NCI-H2081 (cell line): ENCODE results near the gene FAM151A.
A peak's percentile ranks its signal among the peaks of the same experiment; 100 is the strongest.

ENCODE experiments used
- DNase-seq, 2 experiments: peaks; one replicate each; lab custom pipeline; 2025; lab: John Stamatoyannopoulos, UW

The FAM151A gene

DNA sequence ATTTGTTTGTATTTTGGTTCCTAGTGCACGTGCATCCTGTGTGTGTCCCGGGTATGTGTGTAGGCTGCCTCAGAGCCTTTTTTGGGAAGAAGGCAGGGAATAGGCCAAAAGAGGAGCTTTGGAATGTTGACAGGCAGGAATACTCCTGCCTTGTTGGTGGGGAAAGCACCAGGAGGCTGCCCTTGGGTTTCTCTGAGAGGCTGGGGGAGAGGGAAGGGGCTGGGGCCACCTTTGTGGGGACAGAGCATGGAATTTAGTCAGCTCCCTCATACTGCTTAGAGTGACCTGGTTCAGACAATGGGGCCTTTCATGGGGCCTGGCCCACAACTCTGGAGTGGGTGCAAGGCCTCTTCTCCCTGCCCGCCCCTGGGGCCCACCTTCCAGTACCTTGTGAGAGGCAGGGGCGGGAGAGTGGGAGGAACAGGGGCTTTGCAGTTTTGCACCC lies 44.0 kb downstream of the FAM151A start:
- no peak for DNase-seq

DNA sequence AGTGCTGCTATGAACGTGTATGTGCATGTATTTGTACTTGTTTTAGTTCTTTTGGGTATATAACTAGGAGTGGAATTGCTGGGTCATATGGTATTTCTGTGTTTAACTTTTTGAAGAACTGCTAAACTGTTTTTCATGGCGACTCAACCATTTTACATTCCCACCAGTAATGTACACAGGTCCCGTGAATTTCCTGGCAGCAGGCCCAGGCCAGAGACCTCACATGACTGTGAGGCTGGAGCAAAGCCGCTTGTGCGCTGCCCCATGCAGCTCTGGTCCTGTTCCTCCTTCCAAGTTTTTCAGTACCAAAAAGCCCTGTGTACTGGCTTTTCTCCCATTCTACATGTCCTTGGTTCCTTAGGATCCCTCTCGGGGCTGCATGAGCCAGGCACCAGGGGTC lies 45.7 kb downstream of the FAM151A start:
- DNase-seq, result peak in 1 of 2 experiments; percentile 12

DNA sequence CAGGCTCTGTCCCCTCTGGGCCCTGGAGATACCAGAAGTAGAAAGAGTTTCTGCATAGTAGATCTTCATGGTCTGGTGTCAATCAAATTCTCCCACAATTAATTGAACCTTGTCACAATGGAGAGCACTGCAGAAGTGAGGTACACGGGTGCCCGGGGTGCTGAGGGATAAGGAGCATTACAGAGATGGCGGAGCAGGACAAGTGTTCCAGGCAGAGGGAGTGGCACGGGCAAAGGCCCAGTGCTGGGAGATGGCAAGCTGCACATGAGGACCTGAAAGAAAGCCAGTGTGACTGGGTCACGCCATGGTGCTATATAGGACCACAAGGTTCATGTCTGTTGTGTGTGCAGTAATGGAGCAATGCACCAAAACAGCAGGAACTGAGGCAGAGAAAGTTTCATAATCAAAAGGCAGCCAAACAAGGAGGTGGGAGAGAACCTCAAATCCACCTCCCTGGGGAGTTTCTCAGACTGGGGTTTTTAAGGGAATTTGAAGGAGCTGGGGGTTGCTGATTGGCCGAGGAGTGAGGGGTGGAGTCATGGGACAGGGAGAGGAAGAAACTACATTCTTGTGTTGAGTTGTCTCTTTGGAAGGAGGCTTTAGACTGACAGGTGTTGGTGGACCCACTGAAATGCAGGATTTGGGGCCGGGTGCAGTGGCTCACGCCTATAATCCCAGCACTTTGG lies 47.6 kb downstream of the FAM151A start:
- no peak for DNase-seq

DNA sequence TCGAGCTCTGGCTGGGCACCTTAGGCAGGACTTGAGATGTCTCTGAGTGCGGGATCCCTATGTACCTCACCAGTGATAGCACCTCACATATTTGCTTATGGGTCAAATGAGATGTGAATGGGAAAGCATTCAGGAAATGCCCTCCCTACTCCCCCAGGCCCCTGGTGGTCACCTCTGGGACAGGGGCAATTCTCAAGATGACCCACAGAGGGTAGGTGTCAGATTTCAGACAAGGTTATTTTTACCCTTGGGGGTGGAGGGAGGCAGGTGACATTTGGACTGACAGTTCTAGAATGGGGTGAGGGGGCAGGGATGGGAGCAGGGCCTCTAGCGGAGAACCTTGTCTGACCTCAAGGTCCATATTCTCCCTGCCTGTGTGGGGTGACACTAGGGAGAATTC lies 48.2 kb downstream of the FAM151A start:
- DNase-seq, result no peak

DNA sequence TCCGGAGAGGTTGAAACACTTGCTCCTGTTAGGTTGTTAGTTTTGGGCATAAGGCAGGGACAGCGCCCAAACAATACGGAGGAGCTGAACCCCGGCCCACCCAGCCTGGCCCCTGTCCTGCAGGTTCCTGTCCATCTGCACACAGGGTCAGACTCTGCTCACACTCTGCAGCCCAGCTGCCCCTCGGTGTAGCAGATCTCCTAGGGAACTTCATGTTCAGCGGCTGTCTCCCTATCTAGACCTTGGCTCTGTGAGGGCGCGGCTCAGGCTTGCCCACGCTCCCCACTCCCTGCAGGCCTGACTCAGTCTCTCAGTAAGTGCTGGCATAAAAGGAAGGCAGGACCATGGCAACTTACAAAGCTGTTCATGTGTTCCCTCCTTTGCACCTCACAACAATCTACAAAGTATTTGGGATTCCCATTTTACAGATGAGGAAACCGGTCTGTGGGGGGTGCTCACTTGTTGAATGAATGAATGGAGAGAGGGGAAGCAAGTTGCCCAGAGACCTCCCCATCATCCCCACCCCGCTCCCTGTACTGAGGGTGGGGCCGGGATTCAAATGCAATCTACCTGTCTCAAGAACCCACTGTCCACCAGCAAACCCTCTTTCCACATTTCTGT lies 49.1 kb downstream of the FAM151A start:
- no peak for DNase-seq

DNA sequence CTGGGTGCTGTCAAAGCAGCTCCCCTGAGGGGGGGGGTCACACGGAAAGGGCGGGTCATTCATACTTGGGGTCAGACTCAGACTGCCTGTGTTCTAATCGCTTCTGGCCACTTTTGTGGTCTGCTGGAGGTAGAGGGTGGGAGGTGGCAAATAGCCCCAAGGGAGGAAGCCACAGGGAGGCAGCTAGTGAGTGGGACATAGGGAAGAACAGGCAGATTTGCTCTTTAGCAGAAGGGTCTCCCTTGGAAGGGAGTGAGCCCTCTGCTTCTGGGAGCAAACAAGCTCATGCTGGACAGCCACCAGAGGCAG lies 50.8 kb downstream of the FAM151A start:
- no peak for DNase-seq

DNA sequence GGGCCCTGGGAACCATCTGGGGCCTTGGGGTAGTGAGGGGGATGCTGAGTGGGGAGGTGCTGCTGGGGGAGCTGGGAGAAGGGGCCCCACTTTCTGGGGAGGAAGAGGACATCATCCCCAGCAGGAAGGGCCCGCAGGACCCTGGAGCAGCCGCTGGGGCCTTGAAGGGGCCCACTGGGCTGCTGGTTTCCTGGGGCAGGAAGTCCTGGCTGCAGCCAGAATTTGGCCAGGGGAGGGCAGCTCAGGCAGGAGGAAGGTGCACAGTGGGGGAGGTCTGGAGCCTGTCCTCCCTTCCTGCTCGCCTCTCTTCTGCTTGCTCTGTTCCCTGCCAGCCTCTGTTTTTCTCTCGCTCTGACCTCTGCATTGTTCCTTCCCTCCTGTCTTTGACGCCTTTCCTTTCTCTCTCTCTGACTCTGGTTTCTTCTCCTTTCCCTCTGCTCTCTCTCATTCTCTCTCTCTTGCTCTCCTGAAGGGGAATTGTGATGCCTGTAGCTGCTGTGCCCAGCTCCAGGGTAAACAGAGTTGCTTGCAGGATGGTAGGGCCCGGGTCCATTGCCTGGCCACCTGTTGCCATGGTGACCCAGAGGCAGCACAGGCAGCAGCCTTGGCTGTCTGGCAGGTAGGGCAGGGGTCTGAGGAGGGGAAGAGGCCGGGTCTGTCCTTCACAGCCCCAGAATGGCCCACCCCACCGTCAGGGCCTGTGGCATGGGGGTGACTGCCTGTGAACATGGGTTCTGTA lies 51.4 kb downstream of the FAM151A start:
- DNase-seq, result no peak

DNA sequence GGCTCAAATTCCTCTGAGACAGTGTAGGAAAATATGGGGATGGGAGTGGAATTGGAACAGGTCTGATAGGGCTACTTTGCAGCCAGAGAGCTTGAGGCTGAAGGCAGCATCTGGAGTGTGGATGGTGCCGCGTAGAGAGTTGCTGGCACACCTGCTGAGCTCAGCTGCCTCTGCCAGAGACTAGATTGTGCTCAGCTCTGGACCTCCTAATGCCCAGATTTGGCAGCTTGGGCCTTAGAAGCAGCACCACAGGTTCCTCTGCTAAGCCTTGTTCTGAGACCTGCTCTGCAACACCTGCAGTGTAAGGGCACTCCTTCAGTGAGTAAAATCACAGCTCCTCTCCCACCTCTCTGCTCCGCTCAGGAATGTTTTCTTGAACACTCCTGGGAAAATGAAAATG lies 52.0 kb downstream of the FAM151A start:
- no peak for DNase-seq

DNA sequence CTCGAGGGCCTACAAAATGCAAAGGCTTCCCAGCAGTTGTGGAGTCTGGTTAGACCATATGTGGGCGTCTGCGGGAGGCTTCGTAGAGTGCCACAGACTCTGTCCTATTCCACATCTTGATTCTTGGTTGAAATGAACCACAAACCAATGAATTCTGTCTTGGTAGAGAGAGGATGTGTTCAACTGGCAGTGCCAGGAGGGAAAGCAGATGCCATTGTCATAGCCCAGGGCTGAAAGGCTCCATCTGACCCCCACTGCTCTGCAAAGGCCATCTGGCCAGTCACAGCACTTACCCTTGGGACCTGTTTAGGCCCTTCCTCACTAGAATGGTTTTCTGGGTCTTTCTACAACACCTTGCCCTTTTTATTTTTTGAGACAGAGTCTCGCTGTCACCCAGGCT lies 53.2 kb downstream of the FAM151A start:
- DNase-seq, result no peak

DNA sequence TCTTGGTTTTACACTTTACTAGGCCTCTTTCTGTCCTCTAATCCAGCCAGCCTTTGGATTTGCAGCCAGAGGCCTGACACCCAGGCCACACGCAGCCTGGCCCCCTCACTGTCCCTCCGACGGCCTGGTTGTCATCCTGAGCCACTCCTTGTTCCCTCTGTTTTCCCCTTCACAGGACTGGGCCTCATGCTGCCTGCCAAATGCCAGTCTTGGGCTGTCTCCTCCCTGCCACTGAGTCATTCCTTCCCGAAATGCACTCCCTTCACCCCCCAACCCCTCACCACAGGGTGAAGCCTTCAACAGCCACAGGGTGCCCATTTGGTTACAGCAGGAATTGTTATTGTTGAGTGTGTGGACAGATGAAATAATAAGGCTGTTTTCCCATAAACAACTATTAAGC lies 54.0 kb downstream of the FAM151A start:
- no peak for DNase-seq

DNA sequence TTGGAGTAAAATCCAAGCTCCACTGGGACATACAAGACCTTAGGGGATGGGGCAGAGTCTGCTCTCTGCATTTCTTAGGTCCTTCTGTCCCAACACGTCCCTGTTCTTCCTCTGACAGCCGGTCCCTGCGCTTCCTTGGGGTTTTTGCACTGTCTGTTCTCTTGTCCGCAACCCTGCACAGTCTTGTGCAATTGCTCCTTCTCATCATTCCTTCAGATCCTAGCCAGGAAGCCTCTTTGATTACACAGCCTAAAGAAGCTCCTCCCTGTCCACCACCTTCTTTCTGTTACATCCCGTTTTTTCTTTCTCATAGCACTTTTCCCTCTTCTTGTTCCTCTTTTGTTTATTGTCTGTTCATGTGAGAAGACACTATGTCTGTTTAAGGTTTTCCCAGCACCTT lies 55.4 kb downstream of the FAM151A start:
- no peak for DNase-seq

DNA sequence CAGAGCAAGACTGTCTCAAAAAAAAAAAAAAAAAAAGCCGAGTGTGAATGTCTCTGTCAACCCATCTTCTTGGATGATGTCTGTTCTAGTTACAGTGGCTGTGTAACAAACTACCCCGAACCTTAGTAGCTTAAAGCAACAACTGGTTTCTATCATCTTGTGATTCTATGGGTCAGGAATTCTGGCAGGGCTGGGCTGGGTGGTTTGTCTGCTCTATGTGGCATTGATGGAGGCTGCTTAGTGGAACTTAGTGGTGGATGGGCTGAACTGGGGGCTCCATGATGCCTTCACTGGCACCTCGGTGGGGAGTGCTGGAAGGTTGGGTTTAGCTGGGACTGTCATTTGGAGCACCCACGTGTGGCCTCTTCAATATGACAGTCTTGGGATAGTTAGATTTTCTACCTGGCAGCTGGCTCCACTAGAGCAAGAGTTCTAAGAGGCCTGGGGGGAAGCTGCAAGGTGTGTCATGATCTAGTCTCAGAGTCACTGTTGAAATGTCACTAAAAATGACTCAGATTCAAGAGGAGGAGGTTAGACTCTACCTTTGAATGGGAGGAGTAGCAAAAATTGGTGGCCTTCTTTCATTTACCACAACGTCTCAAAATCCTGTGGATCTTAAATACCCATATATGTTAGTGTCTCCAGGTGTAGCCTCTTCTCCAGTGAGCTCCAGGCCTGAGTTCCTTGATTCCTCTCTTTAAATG lies 56.7 kb downstream of the FAM151A start:
- DNase-seq, result no peak

DNA sequence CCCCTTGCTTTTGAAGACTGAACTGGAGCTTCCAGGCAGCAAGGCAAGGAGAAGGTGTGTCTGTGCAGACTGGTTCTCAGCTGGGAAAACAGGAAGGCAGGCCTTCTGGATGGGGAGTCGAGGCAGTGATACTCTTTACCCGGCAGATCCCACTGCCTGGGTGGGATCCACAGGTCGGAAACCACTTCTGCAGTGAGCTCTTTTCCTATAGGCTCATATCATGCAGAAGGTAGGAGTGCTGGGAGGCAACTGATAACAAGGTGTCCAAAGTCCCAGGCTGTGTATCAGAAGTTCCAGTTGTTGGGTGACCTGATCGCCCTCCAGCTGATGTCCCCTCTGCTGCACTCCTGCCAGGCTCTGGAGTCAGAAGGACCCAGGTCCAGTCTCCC lies 58.2 kb downstream of the FAM151A start:
- DNase-seq, result no peak

DNA sequence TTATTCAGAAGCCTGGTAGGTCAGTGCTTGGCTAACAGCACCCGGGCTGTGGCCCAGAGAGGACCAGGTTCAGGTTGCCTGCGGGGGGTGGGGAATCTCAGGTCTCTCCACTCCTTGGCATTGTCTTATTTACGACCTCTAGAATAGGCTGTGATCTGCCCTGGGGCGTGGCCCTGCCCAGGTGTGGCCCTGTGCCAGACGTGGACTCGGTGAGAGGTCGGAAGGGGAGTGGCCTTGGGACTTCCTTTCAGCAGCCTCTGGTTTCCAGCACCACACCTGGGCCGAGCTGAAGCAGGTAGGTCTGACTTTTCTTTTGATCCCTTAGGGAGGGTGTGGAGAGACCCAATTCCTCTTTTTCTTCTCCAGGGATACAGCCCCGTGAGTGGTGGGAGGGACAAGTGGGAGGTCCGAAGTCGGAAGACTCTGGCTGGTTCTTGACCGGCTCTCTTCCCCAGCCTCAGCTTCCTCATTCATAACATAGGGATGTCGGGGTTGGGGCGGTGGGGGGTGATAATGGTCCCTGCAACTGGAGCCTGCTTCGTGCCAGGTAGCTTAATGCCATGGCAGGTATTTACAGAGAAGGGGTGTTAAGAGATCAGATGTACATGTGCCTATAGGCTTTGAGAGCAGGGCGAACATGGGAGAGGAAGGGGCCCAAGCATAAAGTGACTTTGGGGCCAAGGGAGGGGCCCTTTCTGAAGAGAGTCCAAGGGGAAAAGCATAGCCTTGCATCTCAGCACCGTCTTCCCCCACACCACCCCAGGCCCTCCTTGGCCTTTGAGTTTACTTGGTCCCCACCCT lies 58.8 kb downstream of the FAM151A start:
- DNase-seq, result no peak

DNA sequence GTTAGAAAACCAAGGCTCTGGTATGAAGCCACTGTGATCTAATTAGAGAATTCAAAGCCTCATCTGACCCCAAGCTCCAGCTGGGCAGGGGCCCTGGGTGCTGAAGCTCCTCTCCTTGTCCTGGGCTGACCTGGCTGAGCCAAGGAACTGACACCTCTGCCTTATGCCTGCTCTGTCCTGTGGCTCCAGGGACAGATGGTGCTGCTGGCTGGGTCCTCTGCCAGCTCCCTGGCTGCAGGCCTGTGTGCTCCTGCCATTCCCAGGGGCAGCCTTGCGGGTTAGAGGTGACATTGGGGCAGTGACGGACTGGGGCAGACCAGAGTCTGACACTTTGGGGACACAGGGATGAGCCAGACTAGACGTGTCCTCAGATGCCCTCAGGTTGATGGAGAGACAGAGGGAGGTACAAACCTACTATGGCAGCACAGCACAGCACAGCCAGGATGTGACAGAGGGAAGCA lies 63.5 kb downstream of the FAM151A start:
- DNase-seq, result no peak
